K562 (cell line): ENCODE measurements around the gene KIAA0040. TPM values are rescaled to one million over a fixed set of nuclear protein-coding genes. Genes with fewer than 3 reads are reported as not detected.

ENCODE experiments used
- ATAC-seq: fragments of 200-7000 bp; cut with Tn5 transposase; 3 replicates; pipeline ENCODE4 v1.9.1; 2020; ENCODE audit warnings: moderate library complexity
- BruUV-seq: library from RNA; stranded (reverse); fragments of 400-500 nt; replicated peaks from 2 replicates; lab custom pipeline; 2021; lab: Mats Ljungman, UMichigan
- CTCF ChIA-PET: fragments of 300-600 bp; formaldehyde crosslinking; extraction: SDS; loops from one replicate; lab custom pipeline; 2021; ENCODE audit warnings: low intra/inter-chr PET ratio; lab: Yijun Ruan, JAX
- POLR2A ChIA-PET: fragments of 300-600, 350-650 bp; sonication (Branson Sonifier 250); formaldehyde crosslinking; extraction: SDS; loops from one replicate; lab custom pipeline; 2021; ENCODE audit warnings: antibody characterized with exemption, inconsistent platforms; lab: Yijun Ruan, JAX
- DNase-seq, 4 experiments: peaks; one replicate each; pipeline versions ENCODE4 v3.0.0 to v3.0.0-alpha.2; 2011 to 2018; ENCODE audit warnings: low spot score in 3 of 4, mixed read lengths in 3 of 4; ENCODE audit errors: extremely low read depth in 1 of 4
- FAIRE-seq: peaks from 2 replicates; lab custom pipeline; 2011; peaks lifted over from hg19 to GRCh38; lab: Jason Lieb, UNC
- H2AFZ ChIP-seq: 2 replicates; pipeline ENCODE4 v1.6.0; 2011; ENCODE audit warnings: low read depth, low read length, control low read depth, inconsistent platforms
- H3K27ac ChIP-seq: fragments of 200-600 bp; 3 replicates; pipeline ENCODE4 v1.8.0; 2011; ENCODE audit warnings: low read depth, mild to moderate bottlenecking, control low read depth, inconsistent platforms, low read length, moderate library complexity, mixed read lengths; ENCODE audit errors: extremely low read depth
- H3K27me3 ChIP-seq, 2 experiments: fragments of 300-600 bp in 1 of 2; 2 replicates in 1 of 2; 3 replicates in 1 of 2; pipeline versions ENCODE4 v1.6.0 to v1.8.0; 2011; ENCODE audit warnings: inconsistent platforms in 2 of 2, low read length in 2 of 2, mild to moderate bottlenecking in 1 of 2, mixed read lengths in 1 of 2, moderate library complexity in 1 of 2; ENCODE audit not compliant: control insufficient read depth in 2 of 2, insufficient read depth in 2 of 2
- H3K36me3 ChIP-seq: fragments of 300-600 bp; 3 replicates; pipeline ENCODE4 v1.8.0; 2011; ENCODE audit warnings: mild to moderate bottlenecking, low read length, inconsistent platforms; ENCODE audit not compliant: control insufficient read depth, insufficient read depth
- H3K4me1 ChIP-seq, 2 experiments: fragments of 200-600 bp in 1 of 2; replicated peaks in 1 of 2; 2 replicates in 1 of 2; 3 replicates in 1 of 2; pipeline versions ENCODE4 v1.5.1 to v1.8.0; 2011; ENCODE audit warnings: inconsistent platforms in 2 of 2, low read length in 2 of 2, mild to moderate bottlenecking in 1 of 2, mixed read lengths in 1 of 2, moderate library complexity in 1 of 2; ENCODE audit not compliant: control insufficient read depth in 2 of 2, insufficient read depth in 2 of 2
- H3K4me2 ChIP-seq: 2 replicates; pipeline ENCODE4 v1.6.1; 2011; ENCODE audit warnings: low read length, control low read depth, inconsistent platforms, mixed read lengths; ENCODE audit not compliant: insufficient read depth
- H3K4me3 ChIP-seq: fragments of 200-600 bp; sonication (generic), shearing (Covaris generic); 2 replicates; pipeline ENCODE4 v1.5.1; 2016; ENCODE audit warnings: control low read depth, inconsistent platforms
- H3K79me2 ChIP-seq: fragments of 200-600 bp; 3 replicates; pipeline ENCODE4 v1.8.0; 2011; ENCODE audit warnings: low read length, inconsistent platforms; ENCODE audit not compliant: control insufficient read depth, insufficient read depth
- H3K9ac ChIP-seq, 2 experiments: 2 replicates each; pipeline versions ENCODE4 v1.6.0 to v1.6.1; 2011; ENCODE audit warnings: low read depth in 2 of 2, low read length in 2 of 2, control low read depth in 1 of 2, inconsistent platforms in 1 of 2, mild to moderate bottlenecking in 1 of 2, mixed read lengths in 1 of 2; ENCODE audit not compliant: insufficient read depth in 1 of 2
- H3K9me1 ChIP-seq: one replicate; pipeline ENCODE4 v1.6.0; 2011; ENCODE audit warnings: inconsistent platforms, mild to moderate bottlenecking, low read length, moderate library complexity; ENCODE audit not compliant: control insufficient read depth, insufficient read depth
- H3K9me3 ChIP-seq: replicated peaks from 2 replicates; pipeline ENCODE4 v1.5.1; 2011; ENCODE audit warnings: low read depth, low read length, inconsistent platforms; ENCODE audit not compliant: control insufficient read depth, insufficient read depth
- H4K20me1 ChIP-seq: replicated peaks from 2 replicates; pipeline ENCODE4 v1.6.1; 2011; ENCODE audit warnings: low read length, inconsistent platforms, mixed read lengths; ENCODE audit not compliant: control insufficient read depth, insufficient read depth
- AFF4 ChIP-seq: sonication (generic); formaldehyde crosslinking; IDR thresholded peaks from 2 replicates; pipeline ENCODE4 v1.8.0; 2023; ENCODE audit warnings: mild to moderate bottlenecking, missing genetic modification reagents
- EP300 ChIP-seq: IDR thresholded peaks from 2 replicates; pipeline ENCODE4 v1.6.1; 2012; ENCODE audit warnings: low read length, improper control_type of control experiment
- ETV1 ChIP-seq: fragments of 450-650 bp; conservative IDR thresholded peaks from 2 replicates; pipeline ENCODE4 v1.6.1; 2016; ENCODE audit warnings: missing genetic modification characterization, control low read depth, low read depth, missing compliant biosample characterization
- KLF16 ChIP-seq: IDR thresholded peaks from 2 replicates; pipeline ENCODE4 v1.6.1; 2016; ENCODE audit warnings: antibody characterized with exemption
- L3MBTL2 ChIP-seq: fragments of 450-650 bp; IDR thresholded peaks from 2 replicates; pipeline ENCODE4 v1.6.1; 2016; ENCODE audit warnings: mild to moderate bottlenecking, moderate library complexity
- SP1 ChIP-seq: sonication (generic); formaldehyde crosslinking; IDR thresholded peaks from 2 replicates; pipeline ENCODE4 v1.8.1; 2022; ENCODE audit warnings: mild to moderate bottlenecking, missing genetic modification reagents
- SUPT5H ChIP-seq: fragments of 450-650 bp; IDR thresholded peaks from 2 replicates; pipeline ENCODE4 v1.6.1; 2016
- ZNF280B ChIP-seq: fragments of 250-450 bp; sonication (Bioruptor Pico); IDR thresholded peaks from 2 replicates; pipeline ENCODE4 v1.5.1; 2021; ENCODE audit warnings: mild to moderate bottlenecking
- WGBS: fragments of 100-300 bp; shearing (Covaris generic); methylation state at CpG from one replicate; pipeline ENCODE4 v1.1.6; 2016; ENCODE audit warnings: low coverage, mixed read lengths; ENCODE audit not compliant: insufficient coverage; ENCODE audit errors: missing lambda C conversion rate; 5-methylcytosine and 5-hydroxymethylcytosine counted together
- in situ Hi-C: fragments of 300-500 bp; cut with MboI; formaldehyde crosslinking; loops from 4 replicates; pipeline ENCODE4 v1.15.0; 2018; ENCODE audit warnings: inconsistent platforms, mixed read lengths
- intact Hi-C: fragments of 100-400 bp; cut with micrococcal nuclease; formaldehyde crosslinking; loops from 2 replicates; pipeline ENCODE4 v1.14.2; 2022
- polyA plus RNA-seq, 8 experiments: library from polyadenylated mRNA; depleted of rRNA in 4 of 8; stranded (reverse) in 5 of 8; unstranded in 3 of 8; fragments of >200 nt; fragmentation: Nextera tagmentation in 2 of 8; fragmentation: Illumina TruSeq in 1 of 8; extraction: Ambion mirVana in 2 of 8; extraction: Trizol in 1 of 8; gene quantifications; 2 replicates each; pipeline versions ENCODE4 v1.2.1 to v1.2.3, GENCODE V29; 2011 to 2014; ENCODE audit warnings: inconsistent platforms in 1 of 8, missing spikeins in 1 of 8
- total RNA-seq, 7 experiments: library from RNA; depleted of rRNA in 6 of 7; stranded (reverse); fragments of >200 nt in 6 of 7; fragmentation: Illumina TruSeq in 2 of 7; extraction: Trizol in 2 of 7; gene quantifications; 2 replicates each; pipeline versions ENCODE4 v1.2.1 to v1.2.3, GENCODE V29; 2011 to 2021; ENCODE audit warnings: low replicate concordance in 1 of 7
- TF ChIP-seq, protein P1 (sequence below), 2 experiments: IDR thresholded peaks; 2 replicates each; pipeline ENCODE4 v1.6.1; 2012; ENCODE audit warnings: improper control_type of control experiment in 2 of 2, low read depth in 2 of 2, low read length in 2 of 2, borderline replicate concordance in 1 of 2
- TF ChIP-seq, protein P2 (sequence below): fragments of 250-450 bp; sonication (Bioruptor Pico); IDR thresholded peaks from 2 replicates; pipeline ENCODE4 v1.5.0; 2020; ENCODE audit warnings: mild to moderate bottlenecking

KIAA0040 gene
- total and polyA plus RNA-seq, 9 of the 15 experiments (the other 6 are each of a cell fraction or from before 2014, with no cell fraction given): 3.4 to 13.6 (median 7.1) TPM

GRCh38 chr1:175192111-175192629, 406 bp downstream of the KIAA0040 start:
- H3K9me1 ChIP-seq: peaks cover 2% of the 10 kb centered on the region
- H3K27ac ChIP-seq: peak overlapping the region; percentile 52
- 1% methylated on average over 17 of the region's 17 CpGs for WGBS
- intact Hi-C loops (no loop called here), in situ Hi-C loops (no loop called here)
- no peaks in the 10 kb centered on the region for H3K36me3 ChIP-seq
- peak overlapping the region; percentile 44 for H3K4me3 ChIP-seq
- TSS peak; percentile 55 for BruUV-seq
- peaks cover 8% of the 10 kb centered on the region; the same call in 1 of the 3 replicates for H3K79me2 ChIP-seq
- POLR2A ChIA-PET: interaction anchor here (0.7 to 1.6 kb wide), 6 partner anchors 9 to 110 kb away, joined by 3 to 10 read pairs (median 5); no protein-coding TSS in a partner anchor
- ATAC-seq (peak; percentile 69), FAIRE-seq (no peak), DNase-seq (peak; percentile 44 to 59 (median 50))
- H3K9me3 ChIP-seq: no peaks in the 10 kb centered on the region
- H3K9ac ChIP-seq: peak overlapping the region; percentile 57 to 89
- H3K4me1 ChIP-seq: peaks cover 13 to 28% of the 10 kb centered on the region in 2 experiments
- peak overlapping the region; percentile 87 for H2AFZ ChIP-seq
- peak overlapping the region; percentile 85 for H3K4me2 ChIP-seq
- H4K20me1 ChIP-seq: no peaks in the 10 kb centered on the region
- peaks cover 3 to 6% of the 10 kb centered on the region in 2 experiments; a peak in 3 of 5 replicates for H3K27me3 ChIP-seq
- CTCF ChIA-PET: no interaction called here
- TF ChIP-seq ZNF280B (CRISPR knock-in tag) (no peak), AFF4 (CRISPR knock-in tag) (peak; percentile 1; the same call in 1 of the 2 replicates), SP1 (CRISPR knock-in tag) (peak; percentile 51), EP300 (no peak), ETV1 (tag) (0 out of 2 replicates have a peak, but pooled peaks have one; percentile 14), SUPT5H (no peak), KLF16 (no peak), L3MBTL2 (0 out of 2 replicates have a peak, but pooled peaks have one; percentile 16)
- TF ChIP-seq, protein P1, sequence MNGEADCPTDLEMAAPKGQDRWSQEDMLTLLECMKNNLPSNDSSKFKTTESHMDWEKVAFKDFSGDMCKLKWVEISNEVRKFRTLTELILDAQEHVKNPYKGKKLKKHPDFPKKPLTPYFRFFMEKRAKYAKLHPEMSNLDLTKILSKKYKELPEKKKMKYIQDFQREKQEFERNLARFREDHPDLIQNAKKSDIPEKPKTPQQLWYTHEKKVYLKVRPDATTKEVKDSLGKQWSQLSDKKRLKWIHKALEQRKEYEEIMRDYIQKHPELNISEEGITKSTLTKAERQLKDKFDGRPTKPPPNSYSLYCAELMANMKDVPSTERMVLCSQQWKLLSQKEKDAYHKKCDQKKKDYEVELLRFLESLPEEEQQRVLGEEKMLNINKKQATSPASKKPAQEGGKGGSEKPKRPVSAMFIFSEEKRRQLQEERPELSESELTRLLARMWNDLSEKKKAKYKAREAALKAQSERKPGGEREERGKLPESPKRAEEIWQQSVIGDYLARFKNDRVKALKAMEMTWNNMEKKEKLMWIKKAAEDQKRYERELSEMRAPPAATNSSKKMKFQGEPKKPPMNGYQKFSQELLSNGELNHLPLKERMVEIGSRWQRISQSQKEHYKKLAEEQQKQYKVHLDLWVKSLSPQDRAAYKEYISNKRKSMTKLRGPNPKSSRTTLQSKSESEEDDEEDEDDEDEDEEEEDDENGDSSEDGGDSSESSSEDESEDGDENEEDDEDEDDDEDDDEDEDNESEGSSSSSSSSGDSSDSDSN (IDR thresholded peaks at IDR 0.05; ENCODE audit: borderline replicate concordance in 1 of 2, low read depth in 2 of 2, low read length in 2 of 2): peak in 1 of 2 experiments; percentile 76; a peak in 3 of 4 replicates
- TF ChIP-seq, protein P2, sequence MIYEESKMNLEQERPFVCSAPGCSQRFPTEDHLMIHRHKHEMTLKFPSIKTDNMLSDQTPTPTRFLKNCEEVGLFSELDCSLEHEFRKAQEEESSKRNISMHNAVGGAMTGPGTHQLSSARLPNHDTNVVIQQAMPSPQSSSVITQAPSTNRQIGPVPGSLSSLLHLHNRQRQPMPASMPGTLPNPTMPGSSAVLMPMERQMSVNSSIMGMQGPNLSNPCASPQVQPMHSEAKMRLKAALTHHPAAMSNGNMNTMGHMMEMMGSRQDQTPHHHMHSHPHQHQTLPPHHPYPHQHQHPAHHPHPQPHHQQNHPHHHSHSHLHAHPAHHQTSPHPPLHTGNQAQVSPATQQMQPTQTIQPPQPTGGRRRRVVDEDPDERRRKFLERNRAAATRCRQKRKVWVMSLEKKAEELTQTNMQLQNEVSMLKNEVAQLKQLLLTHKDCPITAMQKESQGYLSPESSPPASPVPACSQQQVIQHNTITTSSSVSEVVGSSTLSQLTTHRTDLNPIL (CRISPR knock-in tag): no peak
